HEK293 (cell line): ENCODE measurements around the gene VPS51.

Experiments
- CTCF ChIA-PET: fragments of 350-600 bp; formaldehyde crosslinking; extraction: SDS; loops from one replicate; lab custom pipeline; 2021; ENCODE audit warnings: antibody characterized with exemption; lab: Yijun Ruan, JAX
- POLR2A ChIA-PET: fragments of 300-600 bp; formaldehyde crosslinking; extraction: SDS; loops from one replicate; lab custom pipeline; 2020; ENCODE audit warnings: antibody characterized with exemption, inconsistent platforms; lab: Yijun Ruan, JAX
- H3K27ac ChIP-seq: fragments of 200-500 bp; sonication (Bioruptor generic); 2 replicates; pipeline ENCODE4 v1.5.1; 2014; ENCODE audit warnings: low read depth, low read length, control low read depth, inconsistent platforms; ENCODE audit errors: extremely low read depth
- H3K36me3 ChIP-seq, 2 experiments: fragments of 200-500 bp in 1 of 2; sonication (Bioruptor generic) in 1 of 2; 1 replicate in 1 of 2; 2 replicates in 1 of 2; pipeline ENCODE4 v1.5.1; 2014 to 2017; ENCODE audit warnings: inconsistent platforms in 2 of 2, low read length in 2 of 2; ENCODE audit not compliant: control insufficient read depth in 2 of 2, insufficient read depth in 1 of 2
- H3K4me1 ChIP-seq: fragments of 200-500 bp; sonication (Bioruptor generic); 2 replicates; pipeline ENCODE4 v1.5.1; 2014; ENCODE audit warnings: mild to moderate bottlenecking, low read length, inconsistent platforms; ENCODE audit not compliant: control insufficient read depth, insufficient read depth
- H3K4me3 ChIP-seq: 2 replicates; pipeline ENCODE4 v1.5.1; 2011; ENCODE audit warnings: low read depth, mild to moderate bottlenecking, control low read depth, low read length, moderate library complexity
- H3K9me3 ChIP-seq: fragments of 200-500 bp; sonication (Bioruptor generic); 2 replicates; pipeline ENCODE4 v1.5.1; 2014; ENCODE audit warnings: low read depth, low read length, inconsistent platforms; ENCODE audit not compliant: control insufficient read depth, insufficient read depth
- FEZF1 ChIP-seq: fragments of 450-650 bp; formaldehyde crosslinking; IDR thresholded peaks from 2 replicates; pipeline ENCODE4 v1.5.1; 2016; ENCODE audit warnings: missing biosample characterization, missing genetic modification characterization
- KLF7 ChIP-seq: fragments of 450-650 bp; formaldehyde crosslinking; IDR thresholded peaks from 2 replicates; pipeline ENCODE4 v1.5.1; 2016; ENCODE audit warnings: missing biosample characterization, missing genetic modification characterization, borderline replicate concordance
- KLF8 ChIP-seq: fragments of 450-650 bp; formaldehyde crosslinking; IDR thresholded peaks from 2 replicates; pipeline ENCODE4 v1.5.1; 2016; ENCODE audit warnings: missing biosample characterization, missing genetic modification characterization
- MEIS1 ChIP-seq: sonication (generic); formaldehyde crosslinking; IDR thresholded peaks from 2 replicates; pipeline ENCODE4 v1.8.1; 2022; ENCODE audit warnings: missing genetic modification reagents, mild to moderate bottlenecking, borderline replicate concordance
- MYNN ChIP-seq: fragments of 450-650 bp; formaldehyde crosslinking; IDR thresholded peaks from 2 replicates; pipeline ENCODE4 v1.5.1; 2016; ENCODE audit warnings: missing biosample characterization, missing genetic modification characterization, borderline replicate concordance
- RBAK ChIP-seq: fragments of 450-650 bp; formaldehyde crosslinking; IDR thresholded peaks from 2 replicates; pipeline ENCODE4 v1.5.1; 2016; ENCODE audit warnings: missing biosample characterization, missing genetic modification characterization
- SETDB1 ChIP-seq: IDR thresholded peaks from one replicate; pipeline ENCODE4 v1.6.1; 2017; ENCODE audit warnings: mild to moderate bottlenecking, low read length, moderate library complexity, mixed read lengths; ENCODE audit not compliant: insufficient read length
- TCF7L2 ChIP-seq: IDR thresholded peaks from 2 replicates; pipeline ENCODE4 v1.6.1; 2011; ENCODE audit warnings: low read depth, mild to moderate bottlenecking, inconsistent platforms, low read length, moderate library complexity, borderline replicate concordance
- ZBTB21 ChIP-seq: fragments of 450-650 bp; formaldehyde crosslinking; IDR thresholded peaks from 2 replicates; pipeline ENCODE4 v1.5.1; 2017; ENCODE audit warnings: missing biosample characterization, missing genetic modification characterization
- ZFP3 ChIP-seq: fragments of 450-650 bp; formaldehyde crosslinking; IDR thresholded peaks from 2 replicates; pipeline ENCODE4 v1.5.1; 2016; ENCODE audit warnings: low read depth, missing biosample characterization, missing genetic modification characterization
- ZIC2 ChIP-seq: fragments of 450-650 bp; formaldehyde crosslinking; IDR thresholded peaks from 2 replicates; pipeline ENCODE4 v1.5.1; 2016; ENCODE audit warnings: missing biosample characterization, missing genetic modification characterization
- ZNF133 ChIP-seq: fragments of 450-650 bp; formaldehyde crosslinking; IDR thresholded peaks from 2 replicates; pipeline ENCODE4 v1.5.1; 2016; ENCODE audit warnings: missing biosample characterization, missing genetic modification characterization
- ZNF138 ChIP-seq: fragments of 450-650 bp; formaldehyde crosslinking; IDR thresholded peaks from 2 replicates; pipeline ENCODE4 v1.5.1; 2016; ENCODE audit warnings: missing biosample characterization, missing genetic modification characterization, borderline replicate concordance
- ZNF140 ChIP-seq: fragments of 450-650 bp; formaldehyde crosslinking; IDR thresholded peaks from 2 replicates; pipeline ENCODE4 v1.5.1; 2016; ENCODE audit warnings: missing biosample characterization, missing genetic modification characterization
- ZNF2 ChIP-seq: fragments of 450-650 bp; formaldehyde crosslinking; IDR thresholded peaks from 2 replicates; pipeline ENCODE4 v1.5.1; 2016; ENCODE audit warnings: missing biosample characterization, missing genetic modification characterization
- ZNF23 ChIP-seq: fragments of 450-650 bp; formaldehyde crosslinking; IDR thresholded peaks from 2 replicates; pipeline ENCODE4 v1.5.1; 2016; ENCODE audit warnings: missing biosample characterization, missing genetic modification characterization, borderline replicate concordance
- ZNF266 ChIP-seq: fragments of 450-650 bp; formaldehyde crosslinking; IDR thresholded peaks from 2 replicates; pipeline ENCODE4 v1.5.1; 2016; ENCODE audit warnings: missing biosample characterization, missing genetic modification characterization, low read depth
- ZNF324 ChIP-seq: fragments of 450-650 bp; formaldehyde crosslinking; IDR thresholded peaks from 2 replicates; pipeline ENCODE4 v1.5.1; 2016; ENCODE audit warnings: missing biosample characterization, missing genetic modification characterization
- ZNF37A ChIP-seq: fragments of 450-650 bp; IDR thresholded peaks from 2 replicates; pipeline ENCODE4 v1.5.1; 2018; ENCODE audit warnings: missing biosample characterization, missing genetic modification characterization
- ZNF391 ChIP-seq: fragments of 450-650 bp; formaldehyde crosslinking; IDR thresholded peaks from 2 replicates; pipeline ENCODE4 v1.5.1; 2016; ENCODE audit warnings: low read depth, missing biosample characterization, missing genetic modification characterization, borderline replicate concordance
- ZNF626 ChIP-seq: fragments of 450-650 bp; sonication (Bioruptor Pico); formaldehyde crosslinking; IDR thresholded peaks from 2 replicates; pipeline ENCODE4 v1.5.1; 2018; ENCODE audit warnings: missing biosample characterization, missing genetic modification characterization, inconsistent platforms
- ZNF654 ChIP-seq: fragments of 450-650 bp; formaldehyde crosslinking; IDR thresholded peaks from 2 replicates; pipeline ENCODE4 v1.5.1; 2016; ENCODE audit warnings: low read depth, missing biosample characterization, missing genetic modification characterization
- ZNF791 ChIP-seq: fragments of 450-650 bp; formaldehyde crosslinking; IDR thresholded peaks from 2 replicates; pipeline ENCODE4 v1.5.1; 2016; ENCODE audit warnings: missing biosample characterization, missing genetic modification characterization
- TF ChIP-seq, protein P1 (sequence below): IDR thresholded peaks from 2 replicates; pipeline ENCODE4 v1.6.1; 2011; ENCODE audit warnings: mild to moderate bottlenecking, low read depth, low read length, borderline replicate concordance
- TF ChIP-seq, protein P2 (sequence below): fragments of 450-650 bp; formaldehyde crosslinking; IDR thresholded peaks from 2 replicates; pipeline ENCODE4 v1.5.1; 2016; ENCODE audit warnings: missing biosample characterization, missing genetic modification characterization
- TF ChIP-seq, protein P3 (sequence below): fragments of 450-650 bp; formaldehyde crosslinking; IDR thresholded peaks from 2 replicates; pipeline ENCODE4 v1.5.1; 2017; ENCODE audit warnings: missing biosample characterization, missing genetic modification characterization
- TF ChIP-seq, protein P4 (sequence below): fragments of 450-650 bp; formaldehyde crosslinking; IDR thresholded peaks from 2 replicates; pipeline ENCODE4 v1.5.1; 2016; ENCODE audit warnings: missing biosample characterization, missing genetic modification characterization

Gene VPS51

DNA sequence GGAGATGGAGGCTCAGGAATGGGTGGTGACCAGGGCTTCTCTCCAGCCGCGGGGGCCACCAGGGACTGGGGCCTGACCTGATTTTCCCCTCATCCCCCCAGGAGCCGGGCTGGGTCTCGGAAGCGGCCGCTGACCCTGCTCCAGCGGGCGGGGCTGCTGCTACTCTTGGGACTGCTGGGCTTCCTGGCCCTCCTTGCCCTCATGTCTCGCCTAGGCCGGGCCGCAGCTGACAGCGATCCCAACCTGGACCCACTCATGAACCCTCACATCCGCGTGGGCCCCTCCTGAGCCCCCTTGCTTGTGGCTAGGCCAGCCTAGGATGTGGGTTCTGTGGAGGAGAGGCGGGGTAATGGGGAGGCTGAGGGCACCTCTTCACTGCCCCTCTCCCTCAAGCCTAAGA lies 8.2 kb upstream of the VPS51 start (continued):
- TF ChIP-seq ZNF791 (tag by site-specific recombination) (no peak), SETDB1 (no peak), FEZF1 (tag by site-specific recombination) (no peak), ZNF133 (tag by site-specific recombination) (no peak), ZBTB21 (tag by site-specific recombination) (no peak)
- TF ChIP-seq, protein P1, sequence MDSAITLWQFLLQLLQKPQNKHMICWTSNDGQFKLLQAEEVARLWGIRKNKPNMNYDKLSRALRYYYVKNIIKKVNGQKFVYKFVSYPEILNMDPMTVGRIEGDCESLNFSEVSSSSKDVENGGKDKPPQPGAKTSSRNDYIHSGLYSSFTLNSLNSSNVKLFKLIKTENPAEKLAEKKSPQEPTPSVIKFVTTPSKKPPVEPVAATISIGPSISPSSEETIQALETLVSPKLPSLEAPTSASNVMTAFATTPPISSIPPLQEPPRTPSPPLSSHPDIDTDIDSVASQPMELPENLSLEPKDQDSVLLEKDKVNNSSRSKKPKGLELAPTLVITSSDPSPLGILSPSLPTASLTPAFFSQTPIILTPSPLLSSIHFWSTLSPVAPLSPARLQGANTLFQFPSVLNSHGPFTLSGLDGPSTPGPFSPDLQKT = no peak

DNA sequence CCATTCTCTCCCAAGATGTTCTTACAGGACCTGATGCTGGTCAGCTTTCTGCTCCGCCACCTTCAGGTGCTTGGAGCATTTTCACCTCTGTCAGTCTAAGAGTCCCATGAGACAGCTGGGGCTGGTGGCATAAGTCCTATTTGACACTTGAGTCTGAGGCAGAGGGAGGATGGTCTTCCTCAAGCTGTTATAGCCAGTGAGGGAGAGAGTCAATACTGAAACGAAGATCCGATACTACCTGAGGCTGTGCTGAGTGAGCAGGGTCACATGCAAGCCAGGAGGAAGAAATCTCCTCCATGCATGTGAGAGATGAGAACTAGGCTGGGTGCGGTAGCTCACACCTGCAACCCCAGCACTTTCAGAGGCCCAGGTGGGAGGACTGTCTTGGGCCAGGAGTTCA lies 6.4 kb upstream of the VPS51 start:
- ChIA-PET CTCF (no interaction called here), POLR2A (interaction anchor here (1.0 to 1.2 kb wide), 2 partner anchors 21 to 32 kb away, joined by 3 read pairs; partner anchors contain the start of genes FAU and MRPL49)
- Histone ChIP-seq H3K4me3 (no peak overlapping the region), H3K9me3 (no peaks in the 10 kb centered on the region), H3K4me1 (no peaks in the 10 kb centered on the region), H3K36me3 (peaks cover 0 to 49% of the 10 kb centered on the region in 2 experiments; a peak in 1 of 3 replicates), H3K27ac (no peak overlapping the region)
- TF ChIP-seq, protein P2, sequence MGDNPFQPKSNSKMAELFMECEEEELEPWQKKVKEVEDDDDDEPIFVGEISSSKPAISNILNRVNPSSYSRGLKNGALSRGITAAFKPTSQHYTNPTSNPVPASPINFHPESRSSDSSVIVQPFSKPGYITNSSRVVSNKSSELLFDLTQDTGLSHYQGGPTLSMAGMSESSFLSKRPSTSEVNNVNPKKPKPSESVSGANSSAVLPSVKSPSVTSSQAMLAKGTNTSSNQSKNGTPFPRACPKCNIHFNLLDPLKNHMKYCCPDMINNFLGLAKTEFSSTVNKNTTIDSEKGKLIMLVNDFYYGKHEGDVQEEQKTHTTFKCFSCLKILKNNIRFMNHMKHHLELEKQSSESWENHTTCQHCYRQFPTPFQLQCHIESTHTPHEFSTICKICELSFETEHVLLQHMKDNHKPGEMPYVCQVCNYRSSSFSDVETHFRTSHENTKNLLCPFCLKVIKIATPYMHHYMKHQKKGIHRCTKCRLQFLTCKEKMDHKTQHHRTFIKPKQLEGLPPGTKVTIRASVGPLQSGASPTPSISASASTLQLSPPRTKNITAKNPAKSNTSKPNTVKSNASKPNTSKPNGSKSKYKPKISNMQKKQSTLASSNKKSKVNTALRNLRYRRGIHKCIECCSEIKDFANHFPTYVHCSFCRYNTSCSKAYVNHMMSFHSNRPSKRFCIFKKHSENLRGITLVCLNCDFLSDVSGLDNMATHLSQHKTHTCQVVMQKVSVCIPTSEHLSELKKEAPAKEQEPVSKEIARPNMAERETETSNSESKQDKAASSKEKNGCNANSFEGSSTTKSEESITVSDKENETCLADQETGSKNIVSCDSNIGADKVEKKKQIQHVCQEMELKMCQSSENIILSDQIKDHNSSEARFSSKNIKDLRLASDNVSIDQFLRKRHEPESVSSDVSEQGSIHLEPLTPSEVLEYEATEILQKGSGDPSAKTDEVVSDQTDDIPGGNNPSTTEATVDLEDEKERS = no peak
- TF ChIP-seq ZNF140 (tag by site-specific recombination) = no peak

DNA sequence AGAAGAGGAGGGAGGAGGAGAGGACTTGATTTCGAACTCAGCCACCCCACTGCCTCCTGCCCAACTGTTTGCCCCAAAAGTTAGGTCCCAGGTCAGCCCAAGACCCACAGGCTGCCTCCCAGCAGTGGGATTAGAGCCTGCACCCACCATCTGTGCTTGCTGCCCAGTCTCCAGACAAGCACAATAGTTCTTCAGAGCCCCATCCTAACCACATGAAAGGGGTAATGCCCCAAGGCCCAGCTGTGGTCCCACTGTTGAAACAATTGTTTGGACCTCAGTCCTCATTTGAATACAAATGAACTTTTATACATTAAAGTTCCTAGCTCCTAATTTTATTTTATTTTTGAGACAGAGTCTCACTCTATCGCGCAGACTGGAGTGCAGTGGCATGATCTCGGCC lies 5.4 kb upstream of the VPS51 start:
- Histone ChIP-seq H3K4me1 (no peaks in the 10 kb centered on the region), H3K27ac (no peak overlapping the region), H3K36me3 (peaks cover 0 to 42% of the 10 kb centered on the region in 2 experiments; a peak in 1 of 3 replicates), H3K9me3 (no peaks in the 10 kb centered on the region), H3K4me3 (no peak overlapping the region)
- TF ChIP-seq ZNF391 (tag by site-specific recombination) (no peak), ZNF266 (tag by site-specific recombination) (no peak), ZNF324 (tag by site-specific recombination) (no peak), TCF7L2 (no peak), KLF7 (tag by site-specific recombination) (no peak), MYNN (tag by site-specific recombination) (no peak), ZNF626 (tag by site-specific recombination) (no peak), ZNF654 (no peak), ZNF2 (tag by site-specific recombination) (no peak), ZNF23 (tag by site-specific recombination) (no peak), MEIS1 (CRISPR knock-in tag) (no peak), ZNF138 (tag by site-specific recombination) (no peak), ZFP3 (tag by site-specific recombination) (no peak), RBAK (tag by site-specific recombination) (no peak), KLF8 (tag by site-specific recombination) (no peak), ZIC2 (tag by site-specific recombination) (no peak), ZNF37A (tag by site-specific recombination) (no peak)
- TF ChIP-seq, protein P3, sequence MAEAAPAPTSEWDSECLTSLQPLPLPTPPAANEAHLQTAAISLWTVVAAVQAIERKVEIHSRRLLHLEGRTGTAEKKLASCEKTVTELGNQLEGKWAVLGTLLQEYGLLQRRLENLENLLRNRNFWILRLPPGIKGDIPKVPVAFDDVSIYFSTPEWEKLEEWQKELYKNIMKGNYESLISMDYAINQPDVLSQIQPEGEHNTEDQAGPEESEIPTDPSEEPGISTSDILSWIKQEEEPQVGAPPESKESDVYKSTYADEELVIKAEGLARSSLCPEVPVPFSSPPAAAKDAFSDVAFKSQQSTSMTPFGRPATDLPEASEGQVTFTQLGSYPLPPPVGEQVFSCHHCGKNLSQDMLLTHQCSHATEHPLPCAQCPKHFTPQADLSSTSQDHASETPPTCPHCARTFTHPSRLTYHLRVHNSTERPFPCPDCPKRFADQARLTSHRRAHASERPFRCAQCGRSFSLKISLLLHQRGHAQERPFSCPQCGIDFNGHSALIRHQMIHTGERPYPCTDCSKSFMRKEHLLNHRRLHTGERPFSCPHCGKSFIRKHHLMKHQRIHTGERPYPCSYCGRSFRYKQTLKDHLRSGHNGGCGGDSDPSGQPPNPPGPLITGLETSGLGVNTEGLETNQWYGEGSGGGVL = no peak
- TF ChIP-seq, protein P4, sequence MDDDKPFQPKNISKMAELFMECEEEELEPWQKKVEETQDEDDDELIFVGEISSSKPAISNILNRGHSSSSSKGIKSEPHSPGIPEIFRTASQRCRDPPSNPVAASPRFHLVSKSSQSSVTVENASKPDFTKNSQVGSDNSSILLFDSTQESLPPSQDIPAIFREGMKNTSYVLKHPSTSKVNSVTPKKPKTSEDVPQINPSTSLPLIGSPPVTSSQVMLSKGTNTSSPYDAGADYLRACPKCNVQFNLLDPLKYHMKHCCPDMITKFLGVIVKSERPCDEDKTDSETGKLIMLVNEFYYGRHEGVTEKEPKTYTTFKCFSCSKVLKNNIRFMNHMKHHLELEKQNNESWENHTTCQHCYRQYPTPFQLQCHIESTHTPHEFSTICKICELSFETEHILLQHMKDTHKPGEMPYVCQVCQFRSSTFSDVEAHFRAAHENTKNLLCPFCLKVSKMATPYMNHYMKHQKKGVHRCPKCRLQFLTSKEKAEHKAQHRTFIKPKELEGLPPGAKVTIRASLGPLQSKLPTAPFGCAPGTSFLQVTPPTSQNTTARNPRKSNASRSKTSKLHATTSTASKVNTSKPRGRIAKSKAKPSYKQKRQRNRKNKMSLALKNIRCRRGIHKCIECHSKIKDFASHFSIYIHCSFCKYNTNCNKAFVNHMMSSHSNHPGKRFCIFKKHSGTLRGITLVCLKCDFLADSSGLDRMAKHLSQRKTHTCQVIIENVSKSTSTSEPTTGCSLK (tag by site-specific recombination) = no peak
- POLR2A ChIA-PET = interaction anchor here (1.0 to 1.2 kb wide), 2 partner anchors 20 to 312 kb away, joined by 3 read pairs; partner anchors contain the start of gene SF1
- CTCF ChIA-PET = interaction anchor here (0.5 to 1.1 kb wide), 3 partner anchors 8 to 20 kb away, joined by 3 to 5 read pairs (median 3); no protein-coding TSS in a partner anchor
